ENCODE results near the gene ADAMTS2.

ADAMTS2 gene

DNA sequence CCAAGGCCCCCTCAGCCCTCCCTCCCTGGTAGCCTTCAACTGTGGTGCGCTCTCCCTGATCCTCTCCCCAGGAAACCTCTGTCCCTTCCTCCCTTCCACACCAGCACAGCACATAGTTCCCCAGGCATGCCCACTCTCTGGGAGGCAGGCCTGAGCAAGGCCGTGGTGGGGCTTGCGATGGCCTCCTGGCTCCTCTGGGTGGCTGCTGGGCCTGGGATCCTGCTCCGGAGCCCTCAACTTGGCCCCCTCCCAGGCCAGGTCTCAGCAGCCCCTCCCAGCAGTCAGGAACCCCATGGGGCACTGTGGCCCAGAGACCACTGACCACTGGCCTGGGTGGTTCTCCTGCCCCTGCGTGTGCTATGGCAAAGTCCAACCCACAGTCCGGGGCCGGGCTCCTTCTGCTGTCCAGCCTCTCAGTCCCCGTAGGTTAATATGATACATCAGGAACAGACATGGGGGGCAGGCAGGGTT lies 159.3 kb downstream of the ADAMTS2 start:
- Histone ChIP-seq H3K4me2 (ENCODE audit: low read length) (no peak overlapping the region), H3K27me3 (ENCODE audit: insufficient read depth, low read length) (no peaks in the 10 kb centered on the region), H2AFZ (ENCODE audit: low read length) (no peak overlapping the region), H3K4me1 (ENCODE audit: insufficient read depth, low read length, severe bottlenecking) (no peaks in the 10 kb centered on the region), H3F3A (ENCODE audit: insufficient read depth, low read length) (no peaks in the 10 kb centered on the region), H3K36me3 (ENCODE audit: insufficient read depth, low read length) (no peaks in the 10 kb centered on the region), H3K9me2 (ENCODE audit: low read depth, low read length) (no peaks in the 10 kb centered on the region), H3K79me2 (ENCODE audit: insufficient read depth, low read length) (no peaks in the 10 kb centered on the region), H4K20me1 (ENCODE audit: insufficient read depth, low read length) (no peaks in the 10 kb centered on the region), H3K9me3 (ENCODE audit: low read length) (no peaks in the 10 kb centered on the region), H3K9ac (ENCODE audit: low read length) (no peak overlapping the region), H3K27ac (ENCODE audit: low read depth, low read length, poor library complexity, severe bottlenecking) (no peak overlapping the region), H3K4me3 (ENCODE audit: low read depth, low read length, poor library complexity, severe bottlenecking) (no peak overlapping the region)
- TF ChIP-seq EZH2 (IDR thresholded peaks at IDR 0.05; ENCODE audit: borderline replicate concordance, low read length): no peak
- no peak for TF ChIP-seq CTCF (IDR thresholded peaks at IDR 0.05; ENCODE audit: low read length)

- H3K9me3 ChIP-seq (ENCODE audit: low read length): no peaks in the 10 kb centered on the region
- H4K20me1 ChIP-seq (ENCODE audit: insufficient read depth, low read length): no peaks in the 10 kb centered on the region
- no peak overlapping the region for H3K4me2 ChIP-seq (ENCODE audit: low read length)
- no peaks in the 10 kb centered on the region for H3K9me2 ChIP-seq (ENCODE audit: low read depth, low read length)
- no peaks in the 10 kb centered on the region for H3K36me3 ChIP-seq (ENCODE audit: insufficient read depth, low read length)
- no peaks in the 10 kb centered on the region for H3K27me3 ChIP-seq (ENCODE audit: insufficient read depth, low read length)
- H3K4me1 ChIP-seq (ENCODE audit: insufficient read depth, low read length, severe bottlenecking): no peaks in the 10 kb centered on the region
- TF ChIP-seq CTCF (IDR thresholded peaks at IDR 0.05; ENCODE audit: low read length) (no peak), EZH2 (IDR thresholded peaks at IDR 0.05; ENCODE audit: borderline replicate concordance, low read length) (no peak)
- no peak overlapping the region for H2AFZ ChIP-seq (ENCODE audit: low read length)
- no peak overlapping the region for H3K4me3 ChIP-seq (ENCODE audit: low read depth, low read length, poor library complexity, severe bottlenecking)
- no peak overlapping the region for H3K27ac ChIP-seq (ENCODE audit: low read depth, low read length, poor library complexity, severe bottlenecking)
- H3K79me2 ChIP-seq (ENCODE audit: insufficient read depth, low read length): no peaks in the 10 kb centered on the region
- no peak overlapping the region for H3K9ac ChIP-seq (ENCODE audit: low read length)
- H3F3A ChIP-seq (ENCODE audit: insufficient read depth, low read length): no peaks in the 10 kb centered on the region
Measured at GRCh38 chr5:179185256-179185940, 159.9 kb downstream of the ADAMTS2 start.

GRCh38 chr5:179184521-179185050 lies 160.7 kb downstream of the ADAMTS2 start:
- Histone ChIP-seq H3K4me1 (ENCODE audit: insufficient read depth, low read length, severe bottlenecking) (no peaks in the 10 kb centered on the region), H3K4me3 (ENCODE audit: low read depth, low read length, poor library complexity, severe bottlenecking) (no peak overlapping the region), H3K9ac (ENCODE audit: low read length) (no peak overlapping the region), H3F3A (ENCODE audit: insufficient read depth, low read length) (no peaks in the 10 kb centered on the region), H3K79me2 (ENCODE audit: insufficient read depth, low read length) (no peaks in the 10 kb centered on the region), H3K9me2 (ENCODE audit: low read depth, low read length) (no peaks in the 10 kb centered on the region), H3K4me2 (ENCODE audit: low read length) (no peak overlapping the region), H4K20me1 (ENCODE audit: insufficient read depth, low read length) (no peaks in the 10 kb centered on the region), H2AFZ (ENCODE audit: low read length) (no peak overlapping the region), H3K27ac (ENCODE audit: low read depth, low read length, poor library complexity, severe bottlenecking) (no peak overlapping the region), H3K9me3 (ENCODE audit: low read length) (no peaks in the 10 kb centered on the region), H3K36me3 (ENCODE audit: insufficient read depth, low read length) (no peaks in the 10 kb centered on the region), H3K27me3 (ENCODE audit: insufficient read depth, low read length) (no peaks in the 10 kb centered on the region)
- TF ChIP-seq EZH2 (IDR thresholded peaks at IDR 0.05; ENCODE audit: borderline replicate concordance, low read length) (no peak), CTCF (IDR thresholded peaks at IDR 0.05; ENCODE audit: low read length) (no peak)

Measured in OCI-LY1 (cell line).